ENCODE measurements around the gene SRXN1.
A peak's percentile ranks its signal among the peaks of the same experiment; 100 is the strongest.

Gene SRXN1

GRCh38 chr20:641516-641875 is 11.5 kb downstream of the SRXN1 start (continued):
- TF ChIP-seq ZSCAN18 (tag by site-specific recombination; IDR thresholded peaks at IDR 0.05) (no peak), ZNF449 (tag by site-specific recombination; IDR thresholded peaks at IDR 0.05) (no peak), ZNF324 (tag by site-specific recombination; IDR thresholded peaks at IDR 0.05) (no peak), GLIS1 (tag by site-specific recombination; IDR thresholded peaks at IDR 0.05) (peak; percentile 83), ZBTB48 (tag by site-specific recombination; IDR thresholded peaks at IDR 0.05) (peak; percentile 60), ZNF626 (tag by site-specific recombination; IDR thresholded peaks at IDR 0.05) (no peak)

- CTCF ChIA-PET: interaction anchor here (0.9 to 1.1 kb wide), 3 partner anchors 77 to 95 kb away, joined by 3 to 4 read pairs (median 3); no protein-coding TSS in a partner anchor
- H3K9me3 ChIP-seq (ENCODE audit: control insufficient read depth, insufficient read depth, low read depth, low read length): no peaks in the 10 kb centered on the region
- no peak overlapping the region for H3K4me3 ChIP-seq (ENCODE audit: low read depth, low read length)
- POLR2A ChIA-PET: no interaction called here
- no peak for TF ChIP-seq HOXC10 (CRISPR knock-in tag; IDR thresholded peaks at IDR 0.05)
- TF ChIP-seq ZSCAN30 (tag by site-specific recombination; IDR thresholded peaks at IDR 0.05): 0 out of 2 replicates have a peak, but pooled peaks have one; percentile 31
- TF ChIP-seq ZNF664 (tag by site-specific recombination; IDR thresholded peaks at IDR 0.05): peak; percentile 97
- no peaks in the 10 kb centered on the region for H3K4me1 ChIP-seq (ENCODE audit: control insufficient read depth, insufficient read depth, low read length)
- H3K27ac ChIP-seq (ENCODE audit: extremely low read depth, low read depth, low read length): no peak overlapping the region
- H3K36me3 ChIP-seq (ENCODE audit: control insufficient read depth in 2 of 2, insufficient read depth in 1 of 2, low read length in 2 of 2): no peaks in the 10 kb centered on the region
Observed at GRCh38 chr20:640674-641515, 12.1 kb downstream of the SRXN1 start.

GRCh38 chr20:638579-638978 is 14.4 kb downstream of the SRXN1 start:
- H3K9me3 ChIP-seq (ENCODE audit: control insufficient read depth, insufficient read depth, low read depth, low read length): no peaks in the 10 kb centered on the region
- H3K36me3 ChIP-seq (ENCODE audit: control insufficient read depth in 2 of 2, insufficient read depth in 1 of 2, low read length in 2 of 2): no peaks in the 10 kb centered on the region
- POLR2A ChIA-PET: no interaction called here
- H3K4me3 ChIP-seq (ENCODE audit: low read depth, low read length): no peak overlapping the region
- H3K4me1 ChIP-seq (ENCODE audit: control insufficient read depth, insufficient read depth, low read length): no peaks in the 10 kb centered on the region
- H3K27ac ChIP-seq (ENCODE audit: extremely low read depth, low read depth, low read length): no peak overlapping the region
- CTCF ChIA-PET: interaction anchor here (0.6 to 0.7 kb wide), 3 partner anchors 127 to 235 kb away, joined by 3 to 4 read pairs (median 4); no protein-coding TSS in a partner anchor
- TF ChIP-seq ZNF626 (tag by site-specific recombination; IDR thresholded peaks at IDR 0.05) (no peak), ZNF544 (tag by site-specific recombination; IDR thresholded peaks at IDR 0.05) (no peak), ZNF639 (tag by site-specific recombination; IDR thresholded peaks at IDR 0.05) (no peak), ZNF514 (tag by site-specific recombination; IDR thresholded peaks at IDR 0.05) (no peak), ZNF571 (tag by site-specific recombination; IDR thresholded peaks at IDR 0.05) (no peak), ZBTB8A (tag by site-specific recombination; IDR thresholded peaks at IDR 0.05) (no peak), ZNF311 (tag by site-specific recombination; IDR thresholded peaks at IDR 0.05; ENCODE audit: borderline replicate concordance) (no peak), ZNF561 (tag by site-specific recombination; IDR thresholded peaks at IDR 0.05; ENCODE audit: borderline replicate concordance) (no peak), MYNN (tag by site-specific recombination; IDR thresholded peaks at IDR 0.05; ENCODE audit: borderline replicate concordance) (no peak), KLF17 (tag by site-specific recombination; IDR thresholded peaks at IDR 0.05) (no peak), PBX3 (CRISPR knock-in tag; IDR thresholded peaks at IDR 0.05) (no peak)

Measured in HEK293 (cell line).